NOMO-1 treated with dmso at 0.1 percent for 144 hours (cell line): Measurements from ENCODE around the gene NFIX.

Experiments used
- DNase-seq: peaks from one replicate; lab custom pipeline; 2025; ENCODE audit not compliant: unreplicated experiment; lab: John Stamatoyannopoulos, UW

Gene NFIX

GRCh38 chr19:13018035-13018914, 23.0 kb downstream of the NFIX start:
- no peak for DNase-seq

- no peak for DNase-seq
Observed at GRCh38 chr19:13019332-13019731, 24.1 kb downstream of the NFIX start.

GRCh38 chr19:13020002-13020414, 24.7 kb downstream of the NFIX start:
- DNase-seq = no peak

- DNase-seq = no peak
Observed at GRCh38 chr19:13022111-13022858, 27.0 kb downstream of the NFIX start.

- DNase-seq = peak; percentile 61
Observed at GRCh38 chr19:13022859-13023636, 27.8 kb downstream of the NFIX start.

- no peak for DNase-seq
Observed at GRCh38 chr19:13023656-13024055, 28.4 kb downstream of the NFIX start.

GRCh38 chr19:13024126-13024950, 29.1 kb downstream of the NFIX start:
- DNase-seq = no peak

- DNase-seq = no peak
Observed at GRCh38 chr19:13024951-13025697, 29.8 kb downstream of the NFIX start.

GRCh38 chr19:13025819-13026456, 30.7 kb downstream of the NFIX start:
- DNase-seq = no peak

- peak; percentile 41 for DNase-seq
Observed at GRCh38 chr19:13026462-13027370, 31.4 kb downstream of the NFIX start.

- no peak for DNase-seq
Observed at GRCh38 chr19:13027557-13027956, 32.3 kb downstream of the NFIX start.

- no peak for DNase-seq
Observed at GRCh38 chr19:13028027-13028426, 32.8 kb downstream of the NFIX start.

GRCh38 chr19:13029301-13029880, 34.1 kb downstream of the NFIX start:
- no peak for DNase-seq

GRCh38 chr19:13029893-13030292, 34.6 kb downstream of the NFIX start:
- no peak for DNase-seq

GRCh38 chr19:13031917-13032623, 36.8 kb downstream of the NFIX start:
- no peak for DNase-seq

- no peak for DNase-seq
Observed at GRCh38 chr19:13032837-13033236, 37.6 kb downstream of the NFIX start.

GRCh38 chr19:13033244-13033643, 38.0 kb downstream of the NFIX start:
- DNase-seq = no peak
